Cardiac fibroblast (primary cell): ENCODE results near the gene CACNA2D4.

Source experiments
- DNase-seq, 2 donors: peaks; one replicate each; pipeline versions ENCODE4 v3.0.0 to v3.0.0-alpha.2; 2010; ENCODE audit warnings: low read depth in 2 of 2
- H3K4me3 ChIP-seq, 2 donors: replicated peaks in 1 of 2; 1 replicate in 1 of 2; 2 replicates in 1 of 2; pipeline ENCODE4 v1.5.1; 2011; ENCODE audit warnings: low read depth in 2 of 2, low read length in 2 of 2, mild to moderate bottlenecking in 2 of 2, moderate library complexity in 1 of 2
- CTCF ChIP-seq: IDR thresholded peaks from one replicate; pipeline ENCODE4 v1.5.1; 2011; ENCODE audit warnings: low read depth, mild to moderate bottlenecking, low read length, inconsistent platforms

Gene CACNA2D4

GRCh38 chr12:1918081-1918883, at the start of gene CACNA2D4:
CACNA2D4 (minus strand) TSS chr12:1918652; CDS start chr12:1918473, 179 bp downstream.
- DNase-seq = no peak
- TF ChIP-seq CTCF = no peak
- no peak within 1 kb of the TSS for H3K4me3 ChIP-seq

GRCh38 chr12:1966561-1967226, 48.2 kb upstream of the CACNA2D4 start:
- no peak for TF ChIP-seq CTCF
- no peak overlapping the region for H3K4me3 ChIP-seq
- no peak for DNase-seq

GRCh38 chr12:1965916-1966315, 47.5 kb upstream of the CACNA2D4 start:
- H3K4me3 ChIP-seq = no peak overlapping the region
- no peak for DNase-seq
- no peak for TF ChIP-seq CTCF

GRCh38 chr12:1962051-1963020, 43.9 kb upstream of the CACNA2D4 start:
- no peak for TF ChIP-seq CTCF
- DNase-seq = no peak

GRCh38 chr12:1956716-1957115, 38.3 kb upstream of the CACNA2D4 start:
- no peak overlapping the region for H3K4me3 ChIP-seq
- TF ChIP-seq CTCF = no peak
- no peak for DNase-seq

More at GRCh38 chr12:1962051-1963020, 43.9 kb upstream of the CACNA2D4 start:
- no peak overlapping the region for H3K4me3 ChIP-seq

GRCh38 chr12:1949771-1950470, 31.5 kb upstream of the CACNA2D4 start:
- no peak overlapping the region for H3K4me3 ChIP-seq
- TF ChIP-seq CTCF = no peak
- peak in 1 of 2 donors; percentile 37 for DNase-seq
